A673 (cell line): ENCODE measurements around the gene RPH3AL.

Source experiments
- EZH2 ChIP-seq: fragments of 200-600 bp; sonication (generic); IDR thresholded peaks from 2 replicates; pipeline ENCODE4 v1.6.1; 2017; ENCODE audit warnings: borderline replicate concordance, low read depth, mild to moderate bottlenecking, mixed read lengths, antibody characterized with exemption, low read length; ENCODE audit not compliant: poor library complexity, severe bottlenecking
- TF ChIP-seq, protein P1 (sequence below): fragments of 300-800, 200-600 bp; sonication (generic); conservative IDR thresholded peaks from 2 replicates; pipeline ENCODE4 v1.5.1; 2017; ENCODE audit warnings: low read depth, mild to moderate bottlenecking, antibody characterized with exemption, low read length, moderate library complexity, mixed read lengths

DNA sequence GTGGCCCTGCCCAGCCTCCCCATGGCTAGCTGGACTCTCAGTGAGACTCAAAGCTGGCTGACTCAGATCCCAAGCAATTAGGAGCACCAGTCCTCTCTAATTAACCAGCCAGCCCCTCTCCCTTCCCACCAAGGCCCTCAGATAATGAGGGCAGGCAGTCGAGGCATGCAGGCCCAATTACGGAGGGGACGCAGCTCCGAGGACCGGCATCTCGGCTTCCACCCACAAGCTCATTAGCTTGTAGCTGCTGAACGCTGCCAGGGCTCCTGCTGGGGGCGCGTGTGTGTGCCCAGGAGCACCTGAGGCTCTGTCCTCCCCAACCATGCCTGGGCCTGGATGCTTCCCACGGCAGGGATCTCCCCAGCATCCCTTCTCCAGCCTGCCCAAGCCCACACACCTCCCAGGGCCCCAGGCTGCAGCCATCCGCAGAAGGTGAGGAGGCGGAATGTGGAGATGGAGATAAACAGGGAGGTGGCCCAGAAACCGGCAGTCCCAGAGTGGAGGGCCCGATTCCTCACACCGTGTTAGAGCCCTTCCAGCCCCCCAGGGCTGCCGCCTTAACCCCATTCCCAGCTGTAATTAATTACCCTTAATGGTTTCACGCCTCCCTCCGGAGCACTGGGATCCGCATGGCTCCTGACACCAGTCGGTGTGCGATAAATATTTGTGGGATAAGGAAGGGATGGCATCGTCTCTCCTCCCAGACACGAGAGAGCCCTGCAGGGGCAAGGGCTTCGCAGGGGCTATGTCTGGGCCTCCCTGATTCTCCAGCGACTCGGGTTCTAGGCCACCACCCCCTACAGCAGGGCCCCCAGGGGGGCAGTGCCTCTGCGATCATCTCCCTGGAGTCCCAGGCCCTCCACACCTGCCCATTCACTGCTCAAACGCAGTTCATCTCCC lies 42.2 kb downstream of the RPH3AL start:
- TF ChIP-seq, protein P1, sequence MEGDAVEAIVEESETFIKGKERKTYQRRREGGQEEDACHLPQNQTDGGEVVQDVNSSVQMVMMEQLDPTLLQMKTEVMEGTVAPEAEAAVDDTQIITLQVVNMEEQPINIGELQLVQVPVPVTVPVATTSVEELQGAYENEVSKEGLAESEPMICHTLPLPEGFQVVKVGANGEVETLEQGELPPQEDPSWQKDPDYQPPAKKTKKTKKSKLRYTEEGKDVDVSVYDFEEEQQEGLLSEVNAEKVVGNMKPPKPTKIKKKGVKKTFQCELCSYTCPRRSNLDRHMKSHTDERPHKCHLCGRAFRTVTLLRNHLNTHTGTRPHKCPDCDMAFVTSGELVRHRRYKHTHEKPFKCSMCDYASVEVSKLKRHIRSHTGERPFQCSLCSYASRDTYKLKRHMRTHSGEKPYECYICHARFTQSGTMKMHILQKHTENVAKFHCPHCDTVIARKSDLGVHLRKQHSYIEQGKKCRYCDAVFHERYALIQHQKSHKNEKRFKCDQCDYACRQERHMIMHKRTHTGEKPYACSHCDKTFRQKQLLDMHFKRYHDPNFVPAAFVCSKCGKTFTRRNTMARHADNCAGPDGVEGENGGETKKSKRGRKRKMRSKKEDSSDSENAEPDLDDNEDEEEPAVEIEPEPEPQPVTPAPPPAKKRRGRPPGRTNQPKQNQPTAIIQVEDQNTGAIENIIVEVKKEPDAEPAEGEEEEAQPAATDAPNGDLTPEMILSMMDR: no peak
- TF ChIP-seq EZH2: no peak
